Measurements from ENCODE around the gene CDC20B. TPM values are rescaled to one million over a fixed set of nuclear protein-coding genes. Genes with fewer than 3 reads are reported as not detected.
"Not testable (repeated sequence)": the region's sequence is repeated elsewhere in the genome, so short reads cannot be mapped to it uniquely, and the experiment has no call there.

CDC20B gene
- total RNA-seq, 1 experiment from 2014 or later = 0.02 TPM

GRCh38 chr5:55141945-55142690 lies 30.9 kb downstream of the CDC20B start:
- Histone ChIP-seq H3K27me3 (no peaks in the 10 kb centered on the region), H3K9me3 (replicated peaks) (no peaks in the 10 kb centered on the region), H3K4me3 (no peak overlapping the region), H3K4me1 (no peaks in the 10 kb centered on the region), H3K36me3 (no peaks in the 10 kb centered on the region), H3K27ac (no peak overlapping the region)
- DNase-seq = no peak

DNA sequence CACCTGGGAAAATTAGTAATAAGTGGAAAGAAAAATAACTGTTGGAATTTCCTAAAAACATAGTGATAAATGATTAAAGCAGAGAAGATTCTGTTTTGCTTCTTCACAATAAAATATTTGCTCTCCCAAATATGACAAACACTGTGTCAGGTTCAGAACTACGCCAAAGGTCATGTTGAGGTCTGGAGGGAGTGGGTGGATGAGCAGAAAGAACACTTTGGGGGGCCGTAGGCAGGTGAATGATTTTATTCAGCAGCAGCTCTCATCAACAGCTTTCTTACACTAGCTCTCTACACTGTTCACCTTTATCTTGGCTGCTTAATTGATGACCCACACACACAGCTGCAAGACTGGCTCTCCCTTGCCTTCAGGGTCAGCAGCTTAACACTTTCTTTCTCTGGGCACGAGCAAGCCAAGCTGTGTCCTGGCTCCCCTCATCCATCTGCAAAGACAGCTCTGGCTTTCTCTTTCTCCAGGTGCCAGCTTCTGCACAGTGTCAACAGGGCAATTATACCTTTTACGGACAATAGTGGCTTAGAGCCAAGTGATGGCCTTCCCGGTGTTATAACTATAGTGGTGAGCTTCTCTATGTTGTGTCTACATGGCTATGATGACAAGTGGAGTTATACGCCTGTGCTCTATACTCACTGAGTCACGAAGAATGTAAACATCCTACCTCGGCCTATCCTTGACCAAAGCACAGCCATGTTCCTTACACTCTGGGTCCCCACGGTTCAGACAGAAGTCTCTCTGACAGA lies 31.9 kb downstream of the CDC20B start:
- no peaks in the 10 kb centered on the region for H3K27me3 ChIP-seq
- H3K4me3 ChIP-seq = no peak overlapping the region
- no peaks in the 10 kb centered on the region for H3K4me1 ChIP-seq
- no peak overlapping the region for H3K27ac ChIP-seq
- no peaks in the 10 kb centered on the region for H3K36me3 ChIP-seq
- no peak for DNase-seq
- H3K9me3 ChIP-seq (replicated peaks) = no peaks in the 10 kb centered on the region

DNA sequence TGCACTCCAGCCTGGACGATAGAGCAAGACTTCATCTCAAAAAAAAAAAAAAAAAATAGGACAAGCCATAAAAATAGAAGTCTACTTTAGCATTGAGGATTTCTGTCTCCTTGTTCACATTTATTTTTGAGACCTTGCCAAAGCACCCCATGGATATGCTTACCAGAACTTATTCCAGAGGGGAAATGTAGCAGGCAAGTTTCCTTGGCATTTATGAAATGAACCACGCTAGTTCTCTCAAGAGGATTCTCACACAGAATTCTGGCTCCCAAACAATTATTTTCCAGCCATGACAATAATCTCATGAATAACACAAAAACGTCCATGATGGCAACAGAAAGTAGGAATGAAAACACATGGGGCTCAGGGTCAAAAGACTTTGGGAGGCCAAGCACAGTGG lies 36.5 kb downstream of the CDC20B start:
- Histone ChIP-seq H3K4me3 (no peak overlapping the region), H3K27me3 (0 out of 2 replicates have a peak, but pooled peaks cover 3% of the 10 kb centered on the region), H3K36me3 (no peaks in the 10 kb centered on the region), H3K9me3 (replicated peaks) (no peaks in the 10 kb centered on the region), H3K27ac (no peak overlapping the region), H3K4me1 (no peaks in the 10 kb centered on the region)
- no peak for DNase-seq

DNA sequence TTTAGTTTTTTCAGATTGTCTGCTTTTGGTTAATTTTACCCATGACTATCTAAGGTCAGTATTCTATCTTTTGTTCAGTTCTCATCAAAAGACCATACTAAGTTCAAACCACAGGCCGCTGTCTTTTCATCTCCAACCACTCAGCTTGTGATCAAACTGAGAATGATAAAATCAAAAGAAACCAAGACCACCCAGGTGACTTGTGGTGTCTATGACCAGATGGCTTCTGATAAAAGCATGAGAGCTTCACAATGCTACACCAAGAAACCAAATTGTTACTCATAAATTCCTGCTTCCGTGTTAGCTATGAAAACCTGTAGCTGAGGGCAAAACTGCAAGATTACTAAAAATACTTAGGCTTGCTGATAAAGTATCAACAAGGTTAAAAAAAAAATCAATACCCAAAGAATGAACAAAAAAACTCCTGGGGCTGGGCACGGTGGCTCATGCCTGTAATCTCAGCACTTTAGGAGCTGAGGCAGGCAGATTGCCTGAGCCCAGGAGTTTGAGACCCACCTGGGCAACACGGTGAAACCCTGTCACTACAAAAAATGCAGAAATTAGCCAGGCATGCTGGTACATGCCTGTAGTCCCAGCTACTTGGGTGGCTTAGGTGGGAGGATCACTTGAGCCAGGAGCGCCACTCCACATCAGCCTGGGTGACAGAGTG lies 38.8 kb downstream of the CDC20B start:
- Histone ChIP-seq H3K36me3 (no peaks in the 10 kb centered on the region), H3K27ac (no peak overlapping the region)
- DNase-seq = no peak

DNA sequence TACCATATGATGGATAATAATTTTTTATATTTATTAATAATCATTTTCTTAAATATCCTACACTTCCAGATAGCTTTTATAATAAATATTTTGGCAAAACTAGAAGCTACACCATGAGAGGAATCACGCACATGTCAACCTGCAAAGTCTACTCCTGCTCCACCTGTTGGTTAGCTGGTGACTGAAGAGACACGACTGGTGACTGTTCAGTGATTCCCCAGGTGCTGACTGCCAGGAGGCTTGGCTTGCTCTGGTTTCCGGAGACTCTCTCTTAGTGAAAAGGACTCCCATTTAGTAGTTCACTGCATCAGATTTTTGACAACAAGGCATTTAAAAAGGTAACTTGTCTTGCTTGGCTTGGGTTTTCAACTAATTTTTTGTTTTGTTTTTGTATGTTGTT lies 49.6 kb downstream of the CDC20B start:
- Histone ChIP-seq H3K27me3 (peaks cover 3% of the 10 kb centered on the region; the same call in 1 of the 2 replicates), H3K9me3 (replicated peaks) (no peaks in the 10 kb centered on the region), H3K4me1 (no peaks in the 10 kb centered on the region), H3K36me3 (no peaks in the 10 kb centered on the region), H3K4me3 (no peak overlapping the region), H3K27ac (no peak overlapping the region)
- no peak for DNase-seq

More for the DNA sequence above, 38.8 kb downstream of the CDC20B start:
- H3K9me3 ChIP-seq (replicated peaks) = no peaks in the 10 kb centered on the region
- H3K4me1 ChIP-seq = no peaks in the 10 kb centered on the region
- H3K4me3 ChIP-seq = no peak overlapping the region
- H3K27me3 ChIP-seq = 0 out of 2 replicates have a peak, but pooled peaks cover 3% of the 10 kb centered on the region

DNA sequence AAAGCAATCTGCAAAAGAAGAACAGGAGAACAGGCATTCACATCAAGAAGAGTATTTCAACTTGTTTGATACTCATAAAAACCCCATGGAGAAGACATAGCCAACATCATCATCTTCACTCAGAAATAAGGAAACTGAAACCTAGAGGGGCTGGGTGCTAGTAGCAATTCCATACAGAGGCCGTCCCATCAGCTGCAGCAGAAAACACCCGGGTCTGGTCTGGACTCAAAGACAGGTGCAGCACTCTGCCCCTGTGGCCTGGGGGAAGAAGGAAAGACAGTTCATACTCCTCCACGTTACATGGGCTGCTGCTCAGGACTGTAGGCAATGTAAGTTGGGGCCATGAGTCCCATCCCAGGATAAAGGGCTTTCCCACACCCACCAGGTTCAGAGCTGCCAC lies 58.9 kb downstream of the CDC20B start:
- no peak overlapping the region for H3K4me3 ChIP-seq
- no peak for DNase-seq
- H3K9me3 ChIP-seq (replicated peaks) = no peaks in the 10 kb centered on the region
- no peaks in the 10 kb centered on the region for H3K27me3 ChIP-seq
- H3K4me1 ChIP-seq = no peaks in the 10 kb centered on the region
- no peak overlapping the region for H3K27ac ChIP-seq
- H3K36me3 ChIP-seq = no peaks in the 10 kb centered on the region

DNA sequence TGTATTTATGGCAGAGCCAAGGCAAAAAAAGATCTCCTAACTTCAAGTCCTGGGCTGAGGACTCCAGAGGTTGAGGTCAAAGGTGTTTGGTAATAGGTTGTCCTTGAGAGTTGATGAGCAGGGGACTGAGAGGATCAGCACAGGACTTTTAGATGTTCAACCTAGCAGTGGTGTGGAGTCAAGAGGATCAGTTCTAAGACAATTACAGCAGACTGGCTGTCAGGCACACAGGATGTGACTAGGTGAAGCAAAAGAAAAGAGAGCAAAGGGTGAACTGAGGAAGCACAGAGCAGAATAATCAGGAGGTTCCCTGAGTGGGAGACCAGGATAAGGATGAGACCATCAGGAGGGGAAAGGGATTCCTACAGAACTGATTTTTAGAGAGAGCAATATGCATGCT lies 59.6 kb downstream of the CDC20B start:
- Histone ChIP-seq H3K27ac (no peak overlapping the region), H3K4me1 (no peaks in the 10 kb centered on the region), H3K27me3 (no peaks in the 10 kb centered on the region), H3K36me3 (no peaks in the 10 kb centered on the region), H3K4me3 (no peak overlapping the region), H3K9me3 (replicated peaks) (no peaks in the 10 kb centered on the region)
- DNase-seq = no peak

- no peak for DNase-seq
- Histone ChIP-seq H3K27me3 (no peaks in the 10 kb centered on the region), H3K36me3 (no peaks in the 10 kb centered on the region), H3K9me3 (replicated peaks) (no peaks in the 10 kb centered on the region), H3K4me1 (no peaks in the 10 kb centered on the region), H3K27ac (no peak overlapping the region), H3K4me3 (no peak overlapping the region)
Measured at GRCh38 chr5:55110217-55110616, 62.8 kb downstream of the CDC20B start.

DNA sequence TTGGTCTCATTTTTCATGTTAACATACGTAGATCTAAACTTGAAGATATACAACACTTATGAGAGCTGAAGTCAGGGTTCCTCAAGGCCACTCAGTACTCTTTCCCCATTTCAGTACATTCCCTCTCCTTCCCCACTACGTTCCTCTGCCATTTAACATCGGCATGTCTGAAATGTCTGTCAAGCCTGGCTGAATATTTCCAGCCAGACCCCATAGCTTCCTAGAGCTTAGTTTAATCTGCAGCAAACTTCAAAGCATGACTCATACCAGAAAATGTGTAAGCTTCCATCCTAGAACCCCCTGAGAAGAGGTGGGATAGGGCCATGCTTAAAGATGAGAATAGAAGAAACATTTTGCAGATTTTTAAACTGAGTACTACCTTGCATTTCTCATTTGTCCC lies 64.3 kb downstream of the CDC20B start:
- Histone ChIP-seq H3K4me1 (no peaks in the 10 kb centered on the region), H3K27ac (no peak overlapping the region), H3K9me3 (replicated peaks) (no peaks in the 10 kb centered on the region), H3K27me3 (no peaks in the 10 kb centered on the region), H3K36me3 (no peaks in the 10 kb centered on the region), H3K4me3 (no peak overlapping the region)
- no peak for DNase-seq

DNA sequence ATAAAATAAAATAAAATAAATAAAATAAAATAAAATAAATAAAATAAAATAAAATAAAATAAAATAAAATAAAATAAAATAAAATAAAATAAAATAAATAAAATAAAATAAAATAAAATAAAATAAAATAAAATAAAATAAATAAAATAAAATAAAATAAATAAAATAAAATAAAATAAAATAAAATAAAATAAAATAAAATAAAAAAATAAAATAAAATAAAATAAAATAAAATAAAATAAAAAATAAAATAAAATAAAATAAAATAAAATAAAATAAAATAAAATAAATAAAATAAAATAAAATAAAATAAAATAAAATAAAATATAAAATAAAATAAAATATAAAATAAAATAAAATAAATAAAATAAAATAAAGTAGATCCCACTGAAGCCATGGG lies 67.0 kb downstream of the CDC20B start:
- DNase-seq; H3K36me3 ChIP-seq; H3K27ac ChIP-seq; H3K4me1 ChIP-seq; H3K27me3 ChIP-seq; H3K9me3 ChIP-seq (replicated peaks); H3K4me3 ChIP-seq: not testable (repeated sequence)

DNA sequence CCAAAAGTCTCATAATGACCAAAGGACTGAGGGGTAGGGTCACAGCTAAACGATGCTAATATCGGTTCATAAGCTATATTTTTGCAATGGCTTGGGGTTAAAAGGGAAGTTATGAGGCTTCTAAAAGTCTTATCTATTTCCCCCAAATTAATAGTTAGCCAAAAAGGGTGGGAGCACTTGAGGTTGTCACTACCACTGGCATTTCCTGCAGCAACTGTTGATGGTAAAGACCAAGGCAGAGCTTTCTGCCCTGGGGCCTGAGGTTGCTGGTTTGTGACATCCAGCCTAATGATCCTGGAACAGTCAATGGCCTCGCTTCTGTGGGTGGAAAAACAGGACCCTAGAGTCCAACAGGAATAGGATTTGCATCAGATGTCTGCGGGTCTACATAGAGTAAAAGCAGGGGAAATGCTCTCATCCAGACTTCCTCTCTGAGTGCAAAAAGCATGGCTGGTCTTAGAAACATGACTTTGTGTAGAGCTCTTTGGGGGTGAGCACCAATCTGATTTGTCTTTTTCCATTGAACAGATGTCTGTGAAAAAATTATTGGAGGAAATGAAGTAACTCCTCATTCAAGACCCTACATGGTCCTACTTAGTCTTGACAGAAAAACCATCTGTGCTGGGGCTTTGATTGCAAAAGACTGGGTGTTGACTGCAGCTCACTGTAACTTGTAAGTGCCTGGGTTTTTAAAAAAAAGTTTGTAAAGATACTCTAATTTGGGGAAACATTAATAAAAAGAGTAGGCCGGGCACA lies 67.9 kb downstream of the CDC20B start:
- Histone ChIP-seq H3K4me3 (no peak overlapping the region), H3K9me3 (replicated peaks) (no peaks in the 10 kb centered on the region), H3K27me3 (no peaks in the 10 kb centered on the region), H3K27ac (no peak overlapping the region), H3K4me1 (no peaks in the 10 kb centered on the region), H3K36me3 (no peaks in the 10 kb centered on the region)
- DNase-seq = no peak

DNA sequence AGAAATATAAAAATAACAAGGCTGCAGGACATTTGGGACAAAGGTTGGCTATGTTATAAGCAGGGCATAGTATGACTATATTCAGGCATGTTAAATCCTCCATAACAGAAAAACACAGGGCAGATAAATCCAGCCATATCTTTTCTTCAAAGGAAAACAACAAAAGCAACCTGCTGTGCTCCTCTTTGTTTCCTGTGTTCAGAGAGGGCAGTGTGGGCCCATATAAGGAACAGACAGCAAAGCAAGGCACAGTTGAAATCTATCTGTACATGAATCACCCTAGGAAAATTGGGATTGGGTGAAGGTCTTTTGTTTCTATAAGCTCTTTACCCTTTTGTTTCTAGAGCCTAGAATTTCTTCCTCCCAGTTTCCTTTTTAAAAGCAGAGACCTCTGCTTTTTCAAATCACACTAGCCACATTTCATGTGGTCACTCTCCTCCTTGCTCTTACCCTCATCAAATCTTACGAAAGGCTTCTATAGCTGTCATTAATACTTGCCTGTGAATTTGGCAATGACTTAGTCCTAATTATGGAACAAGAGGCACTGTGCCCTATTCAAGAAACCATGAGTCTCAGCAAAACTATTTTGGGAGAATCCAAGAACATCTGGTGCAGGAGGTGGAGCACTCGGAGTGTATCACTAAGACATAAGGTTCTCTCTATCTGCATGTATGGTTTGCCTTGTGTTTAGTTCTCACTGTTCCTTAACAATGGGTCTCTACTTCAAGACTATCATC lies 68.8 kb downstream of the CDC20B start:
- no peaks in the 10 kb centered on the region for H3K9me3 ChIP-seq (replicated peaks)
- no peak for DNase-seq
- H3K27me3 ChIP-seq = no peaks in the 10 kb centered on the region
- H3K4me3 ChIP-seq = no peak overlapping the region
- no peak overlapping the region for H3K27ac ChIP-seq
- H3K36me3 ChIP-seq = no peaks in the 10 kb centered on the region
- no peaks in the 10 kb centered on the region for H3K4me1 ChIP-seq

DNA sequence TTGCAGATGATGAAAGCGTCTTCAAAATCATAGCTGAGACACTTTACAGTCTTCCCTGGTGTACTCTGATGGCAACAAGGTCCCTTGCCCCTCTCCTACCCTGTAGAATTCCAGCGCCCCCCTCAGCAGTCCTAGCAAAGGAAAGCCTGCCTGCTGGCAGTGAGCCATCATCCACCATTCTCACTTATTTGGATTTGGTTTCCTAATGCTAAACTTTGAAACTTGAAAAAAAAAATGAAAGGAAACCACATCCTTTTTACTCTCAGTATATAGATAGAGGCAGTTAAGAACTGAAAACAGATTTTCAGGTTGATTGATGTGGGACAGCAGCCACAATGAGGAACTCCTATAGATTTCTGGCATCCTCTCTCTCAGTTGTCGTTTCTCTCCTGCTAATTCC lies 70.6 kb downstream of the CDC20B start, which contains the start of gene GZMA:
Gene GZMA (plus strand): TSS at position 299 of the 400 bp plus-strand sequence. CDS start 37 bp downstream, at position 336.
- peak in 1 of 2 experiments; percentile 3 for DNase-seq

More for the DNA sequence above, 70.6 kb downstream of the CDC20B start, which contains the start of gene GZMA:
- no peak within 1 kb of the TSS for H3K4me3 ChIP-seq
- H3K4me1 ChIP-seq = no peaks in the 10 kb centered on the region
- H3K27ac ChIP-seq = no peak within 1 kb of the TSS
- no peaks in the 10 kb centered on the region; the same call in 1 of the 2 replicates for H3K9me3 ChIP-seq (replicated peaks)
- no peaks in the 10 kb centered on the region for H3K36me3 ChIP-seq
- no peaks in the 10 kb centered on the region for H3K27me3 ChIP-seq
